ENCODE results near the gene SFRP2.

DNA sequence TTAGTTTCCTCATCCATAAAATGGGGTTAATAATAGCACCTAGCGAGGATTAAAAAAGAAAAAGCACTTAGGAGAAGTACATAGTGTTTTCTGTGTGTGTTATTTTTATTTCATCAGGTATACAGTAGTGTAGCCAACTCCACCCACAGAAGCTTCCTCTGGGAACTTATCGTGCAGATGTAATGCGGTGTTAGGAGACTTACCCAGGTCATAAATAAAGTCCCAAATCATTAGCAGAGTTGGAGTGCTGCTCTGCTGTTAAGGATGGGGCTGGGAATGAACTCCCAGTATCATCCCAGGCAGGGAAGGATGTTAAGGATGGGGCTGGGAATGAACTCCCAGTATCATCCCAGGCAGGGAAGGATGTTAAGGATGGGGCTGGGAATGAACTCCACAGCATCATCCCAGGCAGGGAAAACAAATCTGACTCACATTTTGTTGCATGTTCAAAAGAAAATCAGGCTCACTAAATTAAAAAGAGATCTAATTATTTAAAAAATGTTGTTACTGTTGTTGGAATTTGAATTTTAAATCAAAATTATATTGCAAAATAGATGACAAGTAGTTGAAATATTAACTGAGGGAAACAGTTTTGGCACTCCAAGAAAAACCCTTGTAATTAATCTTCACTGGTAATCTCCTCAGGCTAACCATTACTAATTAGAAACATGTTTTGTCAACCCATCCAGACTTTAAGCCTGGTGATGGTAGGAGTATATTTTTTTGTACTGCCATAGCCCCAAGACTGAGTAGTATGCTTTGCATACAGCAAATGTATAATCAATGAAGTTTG, 10.2 kb upstream of the SFRP2 start:
- TF ChIP-seq POLR2AphosphoS5 (IDR thresholded peaks at IDR 0.05; ENCODE audit: low read depth, low read length) (no peak), SIN3A (IDR thresholded peaks at IDR 0.05; ENCODE audit: borderline replicate concordance, insufficient read depth, low read depth, low read length) (no peak), TCF7L2 (IDR thresholded peaks at IDR 0.05; ENCODE audit: low read depth, low read length) (no peak)
- TF ChIP-seq, protein P1, sequence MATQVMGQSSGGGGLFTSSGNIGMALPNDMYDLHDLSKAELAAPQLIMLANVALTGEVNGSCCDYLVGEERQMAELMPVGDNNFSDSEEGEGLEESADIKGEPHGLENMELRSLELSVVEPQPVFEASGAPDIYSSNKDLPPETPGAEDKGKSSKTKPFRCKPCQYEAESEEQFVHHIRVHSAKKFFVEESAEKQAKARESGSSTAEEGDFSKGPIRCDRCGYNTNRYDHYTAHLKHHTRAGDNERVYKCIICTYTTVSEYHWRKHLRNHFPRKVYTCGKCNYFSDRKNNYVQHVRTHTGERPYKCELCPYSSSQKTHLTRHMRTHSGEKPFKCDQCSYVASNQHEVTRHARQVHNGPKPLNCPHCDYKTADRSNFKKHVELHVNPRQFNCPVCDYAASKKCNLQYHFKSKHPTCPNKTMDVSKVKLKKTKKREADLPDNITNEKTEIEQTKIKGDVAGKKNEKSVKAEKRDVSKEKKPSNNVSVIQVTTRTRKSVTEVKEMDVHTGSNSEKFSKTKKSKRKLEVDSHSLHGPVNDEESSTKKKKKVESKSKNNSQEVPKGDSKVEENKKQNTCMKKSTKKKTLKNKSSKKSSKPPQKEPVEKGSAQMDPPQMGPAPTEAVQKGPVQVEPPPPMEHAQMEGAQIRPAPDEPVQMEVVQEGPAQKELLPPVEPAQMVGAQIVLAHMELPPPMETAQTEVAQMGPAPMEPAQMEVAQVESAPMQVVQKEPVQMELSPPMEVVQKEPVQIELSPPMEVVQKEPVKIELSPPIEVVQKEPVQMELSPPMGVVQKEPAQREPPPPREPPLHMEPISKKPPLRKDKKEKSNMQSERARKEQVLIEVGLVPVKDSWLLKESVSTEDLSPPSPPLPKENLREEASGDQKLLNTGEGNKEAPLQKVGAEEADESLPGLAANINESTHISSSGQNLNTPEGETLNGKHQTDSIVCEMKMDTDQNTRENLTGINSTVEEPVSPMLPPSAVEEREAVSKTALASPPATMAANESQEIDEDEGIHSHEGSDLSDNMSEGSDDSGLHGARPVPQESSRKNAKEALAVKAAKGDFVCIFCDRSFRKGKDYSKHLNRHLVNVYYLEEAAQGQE (IDR thresholded peaks at IDR 0.05; ENCODE audit: insufficient read depth in 1 of 2, low read depth in 2 of 2, low read length in 1 of 2): no peak
- TF ChIP-seq, protein P2, sequence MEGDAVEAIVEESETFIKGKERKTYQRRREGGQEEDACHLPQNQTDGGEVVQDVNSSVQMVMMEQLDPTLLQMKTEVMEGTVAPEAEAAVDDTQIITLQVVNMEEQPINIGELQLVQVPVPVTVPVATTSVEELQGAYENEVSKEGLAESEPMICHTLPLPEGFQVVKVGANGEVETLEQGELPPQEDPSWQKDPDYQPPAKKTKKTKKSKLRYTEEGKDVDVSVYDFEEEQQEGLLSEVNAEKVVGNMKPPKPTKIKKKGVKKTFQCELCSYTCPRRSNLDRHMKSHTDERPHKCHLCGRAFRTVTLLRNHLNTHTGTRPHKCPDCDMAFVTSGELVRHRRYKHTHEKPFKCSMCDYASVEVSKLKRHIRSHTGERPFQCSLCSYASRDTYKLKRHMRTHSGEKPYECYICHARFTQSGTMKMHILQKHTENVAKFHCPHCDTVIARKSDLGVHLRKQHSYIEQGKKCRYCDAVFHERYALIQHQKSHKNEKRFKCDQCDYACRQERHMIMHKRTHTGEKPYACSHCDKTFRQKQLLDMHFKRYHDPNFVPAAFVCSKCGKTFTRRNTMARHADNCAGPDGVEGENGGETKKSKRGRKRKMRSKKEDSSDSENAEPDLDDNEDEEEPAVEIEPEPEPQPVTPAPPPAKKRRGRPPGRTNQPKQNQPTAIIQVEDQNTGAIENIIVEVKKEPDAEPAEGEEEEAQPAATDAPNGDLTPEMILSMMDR (IDR thresholded peaks at IDR 0.05): no peak
